Measurements from ENCODE around the gene INPP5F. TPM values are rescaled to one million over a fixed set of nuclear protein-coding genes. Genes with fewer than 3 reads are reported as not detected.

INPP5F gene
- total RNA-seq, 4 donors from 2014 or later: 17.1 to 26.9 (median 24.0) TPM

DNA sequence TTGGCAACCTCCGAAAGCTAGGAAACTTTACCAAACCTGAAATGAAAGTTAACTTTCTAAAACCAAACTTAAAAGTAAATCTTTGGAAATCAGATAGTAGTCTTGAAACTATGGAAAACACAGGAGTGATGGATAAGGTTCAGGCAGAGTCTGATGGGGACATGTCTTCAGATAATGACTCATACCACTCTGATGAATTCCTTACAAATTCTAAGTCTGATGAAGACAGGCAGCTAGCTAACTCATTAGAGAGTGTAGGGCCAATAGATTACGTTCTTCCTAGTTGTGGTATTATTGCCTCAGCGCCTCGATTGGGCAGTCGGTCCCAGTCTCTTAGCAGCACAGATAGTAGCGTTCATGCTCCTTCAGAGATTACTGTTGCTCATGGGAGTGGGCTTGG lies 100.9 kb downstream of the INPP5F start:
- Histone ChIP-seq H3K4me3 (no peak overlapping the region), H3K9me3 (no peaks in the 10 kb centered on the region), H3K4me1 (peaks cover 0 to 44% (median 0%) of the 10 kb centered on the region in 3 donors), H3K27ac (peak overlapping the region in 1 of 4 donors; percentile 47), H3K27me3 (no peaks in the 10 kb centered on the region), H3K36me3 (peaks cover 3 to 66% of the 10 kb centered on the region in 2 donors)
- TF ChIP-seq POLR2A (IDR thresholded peaks at IDR 0.05) (no peak), EP300 (IDR thresholded peaks at IDR 0.05) (no peak), POLR2AphosphoS5 (IDR thresholded peaks at IDR 0.05) (no peak)
- TF ChIP-seq, protein P1, sequence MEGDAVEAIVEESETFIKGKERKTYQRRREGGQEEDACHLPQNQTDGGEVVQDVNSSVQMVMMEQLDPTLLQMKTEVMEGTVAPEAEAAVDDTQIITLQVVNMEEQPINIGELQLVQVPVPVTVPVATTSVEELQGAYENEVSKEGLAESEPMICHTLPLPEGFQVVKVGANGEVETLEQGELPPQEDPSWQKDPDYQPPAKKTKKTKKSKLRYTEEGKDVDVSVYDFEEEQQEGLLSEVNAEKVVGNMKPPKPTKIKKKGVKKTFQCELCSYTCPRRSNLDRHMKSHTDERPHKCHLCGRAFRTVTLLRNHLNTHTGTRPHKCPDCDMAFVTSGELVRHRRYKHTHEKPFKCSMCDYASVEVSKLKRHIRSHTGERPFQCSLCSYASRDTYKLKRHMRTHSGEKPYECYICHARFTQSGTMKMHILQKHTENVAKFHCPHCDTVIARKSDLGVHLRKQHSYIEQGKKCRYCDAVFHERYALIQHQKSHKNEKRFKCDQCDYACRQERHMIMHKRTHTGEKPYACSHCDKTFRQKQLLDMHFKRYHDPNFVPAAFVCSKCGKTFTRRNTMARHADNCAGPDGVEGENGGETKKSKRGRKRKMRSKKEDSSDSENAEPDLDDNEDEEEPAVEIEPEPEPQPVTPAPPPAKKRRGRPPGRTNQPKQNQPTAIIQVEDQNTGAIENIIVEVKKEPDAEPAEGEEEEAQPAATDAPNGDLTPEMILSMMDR (IDR thresholded peaks at IDR 0.05): no peak
- ATAC-seq: no peak
- WGBS, 2 donors (ENCODE audit: low coverage in 1 of 2): 77 to 83% methylated on average over 5 to 6 of the region's 6 CpGs

DNA sequence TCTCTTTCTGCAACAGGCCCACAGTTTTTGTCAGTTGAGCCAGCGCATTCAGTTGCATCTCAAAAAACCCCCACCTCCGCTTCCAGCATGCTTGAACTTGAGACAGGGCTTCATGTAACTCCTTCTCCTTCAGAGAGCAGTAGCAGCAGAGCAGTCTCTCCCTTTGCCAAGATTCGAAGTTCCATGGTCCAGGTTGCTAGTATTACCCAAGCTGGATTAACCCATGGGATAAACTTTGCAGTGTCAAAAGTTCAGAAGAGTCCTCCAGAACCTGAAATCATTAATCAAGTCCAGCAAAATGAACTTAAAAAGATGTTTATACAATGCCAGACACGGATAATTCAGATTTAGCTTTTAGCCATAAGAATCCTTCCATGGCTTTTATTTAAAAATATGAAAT lies 101.6 kb downstream of the INPP5F start:
- peaks cover 0 to 44% (median 0%) of the 10 kb centered on the region in 3 donors for H3K4me1 ChIP-seq
- H3K27ac ChIP-seq: peak overlapping the region in 2 of 4 donors; percentile 23 to 47
- H3K4me3 ChIP-seq: no peak overlapping the region
- no peaks in the 10 kb centered on the region for H3K27me3 ChIP-seq
- WGBS, 2 donors (ENCODE audit: low coverage in 1 of 2): 34 to 46% methylated on average over 4 of the region's 4 CpGs
- H3K36me3 ChIP-seq: peaks cover 7 to 71% of the 10 kb centered on the region in 2 donors
- no peak for ATAC-seq
- no peak for TF ChIP-seq POLR2A (IDR thresholded peaks at IDR 0.05)
- no peak for TF ChIP-seq EP300 (IDR thresholded peaks at IDR 0.05)
- TF ChIP-seq POLR2AphosphoS5 (IDR thresholded peaks at IDR 0.05): no peak
- TF ChIP-seq, protein P1 (IDR thresholded peaks at IDR 0.05): no peak
- no peaks in the 10 kb centered on the region for H3K9me3 ChIP-seq

DNA sequence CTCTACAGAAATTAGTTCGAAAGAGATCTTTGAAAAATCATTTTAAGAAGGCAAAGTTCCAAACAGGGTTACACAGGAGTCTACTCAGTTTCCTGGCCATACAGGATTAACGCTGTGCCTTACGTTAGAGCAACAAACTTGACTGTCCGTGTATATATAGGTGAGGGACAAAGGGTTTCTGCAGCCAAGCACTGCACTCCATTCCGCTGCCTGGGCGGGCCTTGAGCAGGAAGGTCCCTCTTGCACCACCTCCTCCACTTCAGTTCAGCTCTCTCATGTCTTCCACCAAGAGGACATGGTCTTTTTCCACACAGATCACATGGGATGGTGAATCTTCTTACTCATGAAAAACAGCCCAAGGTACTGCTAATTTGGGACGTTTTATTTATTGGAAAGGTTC lies 103.6 kb downstream of the INPP5F start:
- no peaks in the 10 kb centered on the region for H3K27me3 ChIP-seq
- no peaks in the 10 kb centered on the region for H3K9me3 ChIP-seq
- peaks cover 11 to 75% of the 10 kb centered on the region in 2 donors for H3K36me3 ChIP-seq
- no peak overlapping the region for H3K4me3 ChIP-seq
- H3K4me1 ChIP-seq: peaks cover 0 to 44% (median 0%) of the 10 kb centered on the region in 3 donors
- no peak for TF ChIP-seq EP300 (IDR thresholded peaks at IDR 0.05)
- TF ChIP-seq POLR2AphosphoS5 (IDR thresholded peaks at IDR 0.05): no peak
- TF ChIP-seq, protein P1 (IDR thresholded peaks at IDR 0.05): no peak
- no peak for TF ChIP-seq POLR2A (IDR thresholded peaks at IDR 0.05)
- H3K27ac ChIP-seq: no peak overlapping the region
- no peak for ATAC-seq
- 82 to 85% methylated on average over 6 to 7 of the region's 7 CpGs for WGBS, 2 donors (ENCODE audit: low coverage in 1 of 2)

DNA sequence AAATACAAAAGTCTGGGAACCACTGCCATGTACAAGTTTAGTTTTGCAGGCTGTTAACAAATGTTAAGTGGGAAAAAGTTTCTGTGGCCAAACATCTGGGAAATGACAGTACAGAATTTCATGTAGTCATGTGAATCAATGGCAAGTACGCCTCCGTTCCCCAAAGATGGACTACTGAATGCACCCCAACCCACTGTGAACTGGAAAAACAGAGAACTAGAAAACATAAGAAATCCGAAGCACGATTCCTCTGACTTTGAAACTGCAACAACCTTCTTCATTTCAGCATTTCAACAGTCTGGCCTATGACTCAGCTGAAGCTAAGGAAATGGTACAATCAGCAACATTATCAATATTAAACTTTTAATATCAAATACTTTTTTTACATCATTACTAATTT lies 105.0 kb downstream of the INPP5F start:
- no peak overlapping the region for H3K27ac ChIP-seq
- no peaks in the 10 kb centered on the region for H3K9me3 ChIP-seq
- 62 to 81% methylated on average over 4 of the region's 4 CpGs for WGBS, 2 donors (ENCODE audit: low coverage in 1 of 2)
- peaks cover 11 to 89% of the 10 kb centered on the region in 2 donors for H3K36me3 ChIP-seq
- H3K27me3 ChIP-seq: no peaks in the 10 kb centered on the region
- peaks cover 0 to 35% (median 0%) of the 10 kb centered on the region in 3 donors for H3K4me1 ChIP-seq
- TF ChIP-seq, protein P1 (IDR thresholded peaks at IDR 0.05): no peak
- TF ChIP-seq EP300 (IDR thresholded peaks at IDR 0.05): no peak
- ATAC-seq: no peak
- no peak overlapping the region for H3K4me3 ChIP-seq

DNA sequence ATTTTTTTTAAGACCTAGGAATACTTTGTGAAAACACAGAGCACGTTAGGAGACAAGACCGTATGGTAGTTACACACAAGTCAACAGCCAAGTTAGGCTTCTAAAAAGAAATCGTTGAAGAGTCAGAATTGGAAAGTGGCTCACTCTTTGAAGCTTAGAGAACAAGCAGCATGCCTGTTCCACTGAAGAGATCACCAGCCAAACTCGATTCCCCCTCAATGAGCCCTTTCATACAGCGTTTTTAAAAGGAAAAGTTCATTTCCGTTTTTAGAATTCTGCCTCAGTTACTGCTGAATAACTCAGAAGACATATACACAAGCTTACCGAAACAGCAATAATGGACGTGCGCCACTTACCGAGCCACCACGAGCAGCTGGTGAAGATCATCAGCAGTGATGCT lies 105.8 kb downstream of the INPP5F start:
- no peak overlapping the region for H3K27ac ChIP-seq
- 80 to 83% methylated on average over 11 of the region's 11 CpGs for whole genome bisulfite sequencing, 2 donors (ENCODE audit: low coverage in 1 of 2)
- H3K36me3 ChIP-seq: peaks cover 14 to 97% of the 10 kb centered on the region in 2 donors
- TF ChIP-seq POLR2AphosphoS5 (IDR thresholded peaks at IDR 0.05) (no peak), POLR2A (IDR thresholded peaks at IDR 0.05) (no peak), EP300 (IDR thresholded peaks at IDR 0.05) (no peak)
- TF ChIP-seq, protein P1 (IDR thresholded peaks at IDR 0.05): no peak
- ATAC-seq: no peak
- H3K4me1 ChIP-seq: peaks cover 0 to 30% (median 0%) of the 10 kb centered on the region in 3 donors
- no peak overlapping the region for H3K4me3 ChIP-seq
- no peaks in the 10 kb centered on the region for H3K9me3 ChIP-seq
- no peaks in the 10 kb centered on the region for H3K27me3 ChIP-seq

All from gastroesophageal sphincter (tissue), 4 donors.